ENCODE measurements around the gene IMPG2.

IMPG2 gene

GRCh38 chr3:101193957-101194356 lies 126.4 kb downstream of the IMPG2 start:
- FAIRE-seq: no peak
- DNase-seq (ENCODE audit: extremely low spot score, insufficient read length, low read depth): no peak

- DNase-seq (ENCODE audit: extremely low spot score, insufficient read length, low read depth): no peak
- no peak for FAIRE-seq
Observed at GRCh38 chr3:101189796-101190195, 130.6 kb downstream of the IMPG2 start.

- no peak for FAIRE-seq
Observed at GRCh38 chr3:101189176-101189575, 131.2 kb downstream of the IMPG2 start.

GRCh38 chr3:101185341-101185740 lies 135.0 kb downstream of the IMPG2 start:
- FAIRE-seq: no peak
- DNase-seq (ENCODE audit: extremely low spot score, insufficient read length, low read depth): no peak

More at GRCh38 chr3:101189176-101189575, 131.2 kb downstream of the IMPG2 start:
- no peak for DNase-seq (ENCODE audit: extremely low spot score, insufficient read length, low read depth)

GRCh38 chr3:101184111-101184510 lies 136.3 kb downstream of the IMPG2 start:
- FAIRE-seq (no peak), DNase-seq (ENCODE audit: extremely low spot score, insufficient read length, low read depth) (no peak)

- DNase-seq (ENCODE audit: extremely low spot score, insufficient read length, low read depth) (no peak), FAIRE-seq (no peak)
Observed at GRCh38 chr3:101183151-101183550, 137.2 kb downstream of the IMPG2 start.

- FAIRE-seq (no peak), DNase-seq (ENCODE audit: extremely low spot score, insufficient read length, low read depth) (no peak)
Observed at GRCh38 chr3:101182734-101183133, 137.6 kb downstream of the IMPG2 start.

GRCh38 chr3:101181801-101182200 lies 138.6 kb downstream of the IMPG2 start:
- no peak for FAIRE-seq

GRCh38 chr3:101179637-101180036 lies 140.7 kb downstream of the IMPG2 start:
- no peak for FAIRE-seq
- no peak for DNase-seq (ENCODE audit: extremely low spot score, insufficient read length, low read depth)

More at GRCh38 chr3:101181801-101182200, 138.6 kb downstream of the IMPG2 start:
- DNase-seq (ENCODE audit: extremely low spot score, insufficient read length, low read depth): no peak

- FAIRE-seq (no peak), DNase-seq (ENCODE audit: extremely low spot score, insufficient read length, low read depth) (no peak)
Observed at GRCh38 chr3:101177577-101177976, 142.8 kb downstream of the IMPG2 start.
